ENCODE data around the gene CADM1.

GRCh38 chr11:115493488-115493887 is 10.7 kb downstream of the CADM1 start:
- TF ChIP-seq POLR2A (IDR thresholded peaks at IDR 0.05; ENCODE audit: low read depth, low read length) (no peak), CTCF (IDR thresholded peaks at IDR 0.05; ENCODE audit: extremely low read depth in 1 of 2, insufficient read depth in 1 of 2, low read depth in 1 of 2, low read length in 2 of 2) (no peak), POLR2AphosphoS5 (IDR thresholded peaks at IDR 0.05; ENCODE audit: insufficient read depth, low read depth, low read length) (no peak), MYC (IDR thresholded peaks at IDR 0.05; ENCODE audit: low read depth, low read length) (no peak), EZH2 (IDR thresholded peaks at IDR 0.05; ENCODE audit: borderline replicate concordance, low read depth, low read length, severe bottlenecking) (no peak), JUN (IDR thresholded peaks at IDR 0.05; ENCODE audit: borderline replicate concordance, insufficient read depth, insufficient read length, low read depth) (no peak), FOS (IDR thresholded peaks at IDR 0.05; ENCODE audit: borderline replicate concordance, insufficient read depth, low read length) (no peak), GATA2 (IDR thresholded peaks at IDR 0.05; ENCODE audit: insufficient read depth, insufficient read length, low read depth, low read length) (no peak)
- TF ChIP-seq, protein P1, sequence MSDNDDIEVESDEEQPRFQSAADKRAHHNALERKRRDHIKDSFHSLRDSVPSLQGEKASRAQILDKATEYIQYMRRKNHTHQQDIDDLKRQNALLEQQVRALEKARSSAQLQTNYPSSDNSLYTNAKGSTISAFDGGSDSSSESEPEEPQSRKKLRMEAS (IDR thresholded peaks at IDR 0.05; ENCODE audit: insufficient read depth, insufficient read length), result no peak
